ENCODE results near the gene TANGO2.

The TANGO2 gene

GRCh38 chr22:20010307-20011122 lies 10.4 kb upstream of the TANGO2 start:
- intact Hi-C loops (cut with micrococcal nuclease): no loop called here
- Mint-ChIP-seq H3K27me3 (peaks cover 23% of the 10 kb centered on the region), H3K4me3 (no peak overlapping the region), H3K36me3 (ENCODE audit: low read depth) (no peaks in the 10 kb centered on the region), H3K4me1 (ENCODE audit: low read depth) (peaks cover 5% of the 10 kb centered on the region), H3K9me3 (no peaks in the 10 kb centered on the region), H3K27ac (no peak overlapping the region)

- Mint-ChIP-seq H3K27me3 (peaks cover 24% of the 10 kb centered on the region), H3K4me1 (ENCODE audit: low read depth) (peaks cover 5% of the 10 kb centered on the region), H3K4me3 (no peak overlapping the region), H3K27ac (no peak overlapping the region), H3K9me3 (no peaks in the 10 kb centered on the region), H3K36me3 (ENCODE audit: low read depth) (no peaks in the 10 kb centered on the region)
- intact Hi-C loops (cut with micrococcal nuclease): no loop called here
Measured at GRCh38 chr22:20011123-20011992, 9.6 kb upstream of the TANGO2 start.

- H3K4me1 Mint-ChIP-seq (ENCODE audit: low read depth): peaks cover 9% of the 10 kb centered on the region
- H3K4me3 Mint-ChIP-seq: no peak overlapping the region
- peaks cover 4% of the 10 kb centered on the region for H3K36me3 Mint-ChIP-seq (ENCODE audit: low read depth)
- intact Hi-C loops (cut with micrococcal nuclease): no loop called here
- no peak overlapping the region for H3K27ac Mint-ChIP-seq
- H3K27me3 Mint-ChIP-seq: peaks cover 28% of the 10 kb centered on the region
- no peaks in the 10 kb centered on the region for H3K9me3 Mint-ChIP-seq
Measured at GRCh38 chr22:20011993-20012740, 8.7 kb upstream of the TANGO2 start.

GRCh38 chr22:20012741-20013331 lies 8.1 kb upstream of the TANGO2 start:
- intact Hi-C loops (cut with micrococcal nuclease): loop anchor here (1.0 kb wide), 1 partner anchor 43 kb away; no protein-coding TSS in a partner anchor
- H3K4me1 Mint-ChIP-seq (ENCODE audit: low read depth): peaks cover 15% of the 10 kb centered on the region

GRCh38 chr22:20013382-20013871 lies 7.5 kb upstream of the TANGO2 start:
- Mint-ChIP-seq H3K27ac (no peak overlapping the region), H3K9me3 (no peaks in the 10 kb centered on the region), H3K4me3 (no peak overlapping the region), H3K36me3 (ENCODE audit: low read depth) (peaks cover 5% of the 10 kb centered on the region), H3K27me3 (peaks cover 40% of the 10 kb centered on the region), H3K4me1 (ENCODE audit: low read depth) (peaks cover 18% of the 10 kb centered on the region)
- intact Hi-C loops (cut with micrococcal nuclease): loop anchor here (1.0 kb wide), 1 partner anchor 43 kb away; no protein-coding TSS in a partner anchor

More at GRCh38 chr22:20012741-20013331, 8.1 kb upstream of the TANGO2 start:
- H3K36me3 Mint-ChIP-seq (ENCODE audit: low read depth): peaks cover 5% of the 10 kb centered on the region
- H3K27ac Mint-ChIP-seq: no peak overlapping the region
- peaks cover 34% of the 10 kb centered on the region for H3K27me3 Mint-ChIP-seq
- no peak overlapping the region for H3K4me3 Mint-ChIP-seq
- H3K9me3 Mint-ChIP-seq: no peaks in the 10 kb centered on the region

GRCh38 chr22:20014526-20015186 lies 6.3 kb upstream of the TANGO2 start:
- intact Hi-C loops (cut with micrococcal nuclease): no loop called here
- Mint-ChIP-seq H3K9me3 (no peaks in the 10 kb centered on the region), H3K36me3 (ENCODE audit: low read depth) (peaks cover 5% of the 10 kb centered on the region), H3K27me3 (peaks cover 46% of the 10 kb centered on the region), H3K27ac (no peak overlapping the region), H3K4me1 (ENCODE audit: low read depth) (peaks cover 18% of the 10 kb centered on the region), H3K4me3 (no peak overlapping the region)

GRCh38 chr22:20015187-20015625 lies 5.7 kb upstream of the TANGO2 start:
- peaks cover 20% of the 10 kb centered on the region for H3K4me1 Mint-ChIP-seq (ENCODE audit: low read depth)
- H3K27ac Mint-ChIP-seq: no peak overlapping the region
- H3K27me3 Mint-ChIP-seq: peaks cover 47% of the 10 kb centered on the region
- intact Hi-C loops (cut with micrococcal nuclease): no loop called here
- H3K36me3 Mint-ChIP-seq (ENCODE audit: low read depth): peaks cover 5% of the 10 kb centered on the region
- no peaks in the 10 kb centered on the region for H3K9me3 Mint-ChIP-seq
- H3K4me3 Mint-ChIP-seq: no peak overlapping the region

- no peaks in the 10 kb centered on the region for H3K9me3 Mint-ChIP-seq
- peaks cover 25% of the 10 kb centered on the region for H3K4me1 Mint-ChIP-seq (ENCODE audit: low read depth)
- H3K36me3 Mint-ChIP-seq (ENCODE audit: low read depth): peaks cover 8% of the 10 kb centered on the region
- intact Hi-C loops (cut with micrococcal nuclease): no loop called here
- peak overlapping the region; percentile 60 for H3K4me3 Mint-ChIP-seq
- peaks cover 47% of the 10 kb centered on the region for H3K27me3 Mint-ChIP-seq
- no peak overlapping the region for H3K27ac Mint-ChIP-seq
Measured at GRCh38 chr22:20015971-20016733, 4.8 kb upstream of the TANGO2 start.

- intact Hi-C loops (cut with micrococcal nuclease): no loop called here
- peaks cover 29% of the 10 kb centered on the region for H3K4me1 Mint-ChIP-seq (ENCODE audit: low read depth)
- H3K27ac Mint-ChIP-seq: no peak within 1 kb of the TSS
- peaks cover 16% of the 10 kb centered on the region for H3K36me3 Mint-ChIP-seq (ENCODE audit: low read depth)
- H3K4me3 Mint-ChIP-seq: peak within 1 kb of the TSS; percentile 86
- H3K27me3 Mint-ChIP-seq: peaks cover 47% of the 10 kb centered on the region
- H3K9me3 Mint-ChIP-seq: no peaks in the 10 kb centered on the region
Measured at GRCh38 chr22:20016734-20017621, 3.9 kb upstream of the TANGO2 start, which contains the start of gene ARVCF. Gene ARVCF, minus strand, starts transcription at chr22:20016823. Its CDS starts 26,029 bp downstream, at chr22:19990794.

- H3K4me3 Mint-ChIP-seq: peak overlapping the region; percentile 86
- H3K4me1 Mint-ChIP-seq (ENCODE audit: low read depth): peaks cover 31% of the 10 kb centered on the region
- peaks cover 22% of the 10 kb centered on the region for H3K36me3 Mint-ChIP-seq (ENCODE audit: low read depth)
- H3K9me3 Mint-ChIP-seq: no peaks in the 10 kb centered on the region
- no peak overlapping the region for H3K27ac Mint-ChIP-seq
- intact Hi-C loops (cut with micrococcal nuclease): no loop called here
- H3K27me3 Mint-ChIP-seq: peaks cover 47% of the 10 kb centered on the region
Measured at GRCh38 chr22:20017622-20017958, 3.3 kb upstream of the TANGO2 start.

GRCh38 chr22:20018001-20018400 lies 2.9 kb upstream of the TANGO2 start:
- intact Hi-C loops (cut with micrococcal nuclease): no loop called here
- H3K27ac Mint-ChIP-seq: no peak overlapping the region
- peaks cover 24% of the 10 kb centered on the region for H3K36me3 Mint-ChIP-seq (ENCODE audit: low read depth)
- no peak overlapping the region for H3K4me3 Mint-ChIP-seq
- no peaks in the 10 kb centered on the region for H3K9me3 Mint-ChIP-seq
- H3K4me1 Mint-ChIP-seq (ENCODE audit: low read depth): peaks cover 35% of the 10 kb centered on the region
- peaks cover 47% of the 10 kb centered on the region for H3K27me3 Mint-ChIP-seq
